Measurements from ENCODE around the gene PTCD1. TPM values are rescaled to one million over a fixed set of nuclear protein-coding genes. Genes with fewer than 3 reads are reported as not detected.

PTCD1 gene
- total and polyA plus RNA-seq, 2 of the 8 experiments (the other 6 are each of a cell fraction or from before 2014, with no cell fraction given): 7.5 to 7.6 TPM

- Histone ChIP-seq H4K20me1 (replicated peaks in 1 of 2; ENCODE audit: control insufficient read depth in 1 of 2, insufficient read depth in 2 of 2, low read length in 2 of 2) (peaks cover 0 to 3% of the 10 kb centered on the region in 2 experiments), H3K23ac (ENCODE audit: insufficient read length) (no peak overlapping the region), H3K56ac (replicated peaks; ENCODE audit: insufficient read length, low read depth, low read length) (no peak overlapping the region), H3K4ac (replicated peaks; ENCODE audit: insufficient read length, low read depth, low read length) (no peak overlapping the region), H4K5ac (ENCODE audit: insufficient read length, low read depth, low read length) (no peak overlapping the region), H2BK5ac (ENCODE audit: low read depth, low read length) (no peak overlapping the region), H2BK15ac (ENCODE audit: low read length) (no peak overlapping the region), H3K27me3 (replicated peaks in 1 of 4; ENCODE audit: control insufficient read depth in 3 of 4, extremely low read depth in 1 of 4, insufficient read depth in 3 of 4, low read length in 3 of 4) (no peaks in the 10 kb centered on the region), H2AK5ac (ENCODE audit: low read depth, low read length) (no peak overlapping the region), H3K23me2 (ENCODE audit: low read depth, low read length) (peaks cover 13% of the 10 kb centered on the region), H4K91ac (replicated peaks; ENCODE audit: insufficient read length, low read length) (no peak overlapping the region), H3K27ac (ENCODE audit: low read depth, low read length) (no peak overlapping the region), H2BK20ac (ENCODE audit: low read length) (no peak overlapping the region), H3K9ac (replicated peaks in 1 of 4; ENCODE audit: extremely low read depth in 1 of 4, low read depth in 3 of 4, low read length in 3 of 4) (no peak overlapping the region; a peak in 1 of 7 replicates), H3K79me1 (ENCODE audit: low read depth, low read length) (peaks cover 13% of the 10 kb centered on the region), H2BK120ac (replicated peaks; ENCODE audit: low read depth, low read length) (no peak overlapping the region), H3K18ac (ENCODE audit: extremely low read depth, low read length) (no peak overlapping the region), H3K4me2 (ENCODE audit: insufficient read depth in 1 of 2, low read depth in 2 of 2, low read length in 2 of 2) (no peak overlapping the region), H3K14ac (ENCODE audit: insufficient read length) (no peak overlapping the region), H3K9me3 (ENCODE audit: insufficient read depth in 2 of 2, low read depth in 1 of 2, low read length in 1 of 2) (no peaks in the 10 kb centered on the region), H3K36me3 (ENCODE audit: control insufficient read depth in 2 of 4, insufficient read depth in 4 of 4, low read length in 3 of 4) (peaks cover 0 to 5% (median 4%) of the 10 kb centered on the region in 4 experiments; a peak in 5 of 8 replicates), H3K4me1 (replicated peaks in 1 of 4; ENCODE audit: control insufficient read depth in 3 of 4, insufficient read depth in 4 of 4, low read length in 3 of 4) (peaks cover 0 to 2% (median 0%) of the 10 kb centered on the region in 4 experiments; a peak in 1 of 7 replicates), H2AFZ (ENCODE audit: low read length) (no peak overlapping the region), H3K4me3 (ENCODE audit: extremely low read depth in 1 of 4, insufficient read depth in 2 of 4, low read depth in 3 of 4, low read length in 4 of 4) (no peak overlapping the region), H3K79me2 (ENCODE audit: control insufficient read depth in 1 of 2, insufficient read depth in 2 of 2, low read length in 2 of 2) (peaks cover 18 to 27% of the 10 kb centered on the region in 2 experiments), H2BK12ac (ENCODE audit: low read depth, low read length) (no peak overlapping the region), H4K8ac (ENCODE audit: extremely low read depth, insufficient read depth, low read length) (peak overlapping the region; percentile 75; the same call in 1 of the 2 replicates)
- FAIRE-seq (no peak), DNase-seq (ENCODE audit: low read depth in 1 of 2, low spot score in 2 of 2) (no peak)
- 94% methylated on average over 13 of the region's 29 CpGs; no CpG with 5 or more reads in 1 of the 2 experiments for WGBS, 2 experiments (ENCODE audit: extremely low coverage in 1 of 2, insufficient coverage in 1 of 2, insufficient read length in 1 of 2, insufficient replicate concordance in 2 of 2, low coverage in 1 of 2, low lambda C conversion rate in 2 of 2, missing lambda C conversion rate in 1 of 2)
- ChIA-PET CTCF (ENCODE audit: partially characterized antibody) (no interaction called here), POLR2A (ENCODE audit: partially characterized antibody) (interaction anchor here (0.9 to 8.6 kb wide), 6 partner anchors 10 to 60 kb away, joined by 3 to 63 read pairs (median 4); partner anchors contain the start of genes BUD31 and PDAP1)
- TF ChIP-seq ATF3 (IDR thresholded peaks at IDR 0.05; ENCODE audit: insufficient read depth, low read depth, low read length) (no peak), JUND (IDR thresholded peaks at IDR 0.05; ENCODE audit: low read length) (no peak), FOSL1 (IDR thresholded peaks at IDR 0.05; ENCODE audit: insufficient read depth, low read depth, low read length) (no peak), GTF2F1 (IDR thresholded peaks at IDR 0.05; ENCODE audit: borderline replicate concordance, low read depth, low read length) (no peak), KDM5A (IDR thresholded peaks at IDR 0.05; ENCODE audit: low read length) (no peak), EZH2 (IDR thresholded peaks at IDR 0.05; ENCODE audit: low read depth, low read length, severe bottlenecking) (no peak), RXRA (IDR thresholded peaks at IDR 0.05; ENCODE audit: insufficient read depth, low read depth, low read length) (no peak), CBX8 (IDR thresholded peaks at IDR 0.05; ENCODE audit: borderline replicate concordance, low read depth, low read length) (no peak), CHD1 (IDR thresholded peaks at IDR 0.05; ENCODE audit: low read depth, low read length) (no peak), SP1 (IDR thresholded peaks at IDR 0.05; ENCODE audit: low read depth, low read length) (no peak)
Measured at GRCh38 chr7:99468336-99468918, 29.8 kb upstream of the PTCD1 start.
